GM06990 (cell line): ENCODE measurements around the gene DOCK9.

Experiments used
- DNase-seq: peaks from one replicate; pipeline ENCODE4 v3.0.0-alpha.2; 2011; ENCODE audit not compliant: insufficient read length; ENCODE audit errors: extremely low read depth
- H3K27me3 ChIP-seq: replicated peaks from 2 replicates; pipeline ENCODE4 v1.6.0; 2011; ENCODE audit warnings: low read length; ENCODE audit not compliant: control insufficient read depth, insufficient read depth
- H3K36me3 ChIP-seq: 2 replicates; pipeline ENCODE4 v1.5.1; 2011; ENCODE audit warnings: low read length; ENCODE audit not compliant: control insufficient read depth, insufficient read depth
- H3K4me3 ChIP-seq: replicated peaks from 2 replicates; pipeline ENCODE4 v1.5.1; 2011; ENCODE audit warnings: low read depth, mild to moderate bottlenecking, control low read depth, low read length
- TF ChIP-seq, protein P1 (sequence below): IDR thresholded peaks from 2 replicates; pipeline ENCODE4 v1.5.1; 2011; ENCODE audit warnings: low read length, control low read depth, mild to moderate bottlenecking, inconsistent platforms; ENCODE audit not compliant: insufficient read depth, poor library complexity, severe bottlenecking

Gene DOCK9

GRCh38 chr13:99003186-99003585, 25.3 kb upstream of the DOCK9 start:
- TF ChIP-seq, protein P1, sequence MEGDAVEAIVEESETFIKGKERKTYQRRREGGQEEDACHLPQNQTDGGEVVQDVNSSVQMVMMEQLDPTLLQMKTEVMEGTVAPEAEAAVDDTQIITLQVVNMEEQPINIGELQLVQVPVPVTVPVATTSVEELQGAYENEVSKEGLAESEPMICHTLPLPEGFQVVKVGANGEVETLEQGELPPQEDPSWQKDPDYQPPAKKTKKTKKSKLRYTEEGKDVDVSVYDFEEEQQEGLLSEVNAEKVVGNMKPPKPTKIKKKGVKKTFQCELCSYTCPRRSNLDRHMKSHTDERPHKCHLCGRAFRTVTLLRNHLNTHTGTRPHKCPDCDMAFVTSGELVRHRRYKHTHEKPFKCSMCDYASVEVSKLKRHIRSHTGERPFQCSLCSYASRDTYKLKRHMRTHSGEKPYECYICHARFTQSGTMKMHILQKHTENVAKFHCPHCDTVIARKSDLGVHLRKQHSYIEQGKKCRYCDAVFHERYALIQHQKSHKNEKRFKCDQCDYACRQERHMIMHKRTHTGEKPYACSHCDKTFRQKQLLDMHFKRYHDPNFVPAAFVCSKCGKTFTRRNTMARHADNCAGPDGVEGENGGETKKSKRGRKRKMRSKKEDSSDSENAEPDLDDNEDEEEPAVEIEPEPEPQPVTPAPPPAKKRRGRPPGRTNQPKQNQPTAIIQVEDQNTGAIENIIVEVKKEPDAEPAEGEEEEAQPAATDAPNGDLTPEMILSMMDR: no peak

GRCh38 chr13:99002172-99002710, 24.4 kb upstream of the DOCK9 start:
- TF ChIP-seq, protein P1: no peak
- H3K4me3 ChIP-seq: no peak overlapping the region
- no peaks in the 10 kb centered on the region for H3K27me3 ChIP-seq
- no peak for DNase-seq
- H3K36me3 ChIP-seq: no peaks in the 10 kb centered on the region

More at GRCh38 chr13:99003186-99003585, 25.3 kb upstream of the DOCK9 start:
- DNase-seq: no peak
- H3K4me3 ChIP-seq: no peak overlapping the region
- H3K36me3 ChIP-seq: no peaks in the 10 kb centered on the region
- H3K27me3 ChIP-seq: no peaks in the 10 kb centered on the region

GRCh38 chr13:99000137-99000536, 22.3 kb upstream of the DOCK9 start:
- Histone ChIP-seq H3K27me3 (no peaks in the 10 kb centered on the region), H3K36me3 (no peaks in the 10 kb centered on the region), H3K4me3 (no peak overlapping the region)
- TF ChIP-seq, protein P1: no peak
- no peak for DNase-seq

DNA sequence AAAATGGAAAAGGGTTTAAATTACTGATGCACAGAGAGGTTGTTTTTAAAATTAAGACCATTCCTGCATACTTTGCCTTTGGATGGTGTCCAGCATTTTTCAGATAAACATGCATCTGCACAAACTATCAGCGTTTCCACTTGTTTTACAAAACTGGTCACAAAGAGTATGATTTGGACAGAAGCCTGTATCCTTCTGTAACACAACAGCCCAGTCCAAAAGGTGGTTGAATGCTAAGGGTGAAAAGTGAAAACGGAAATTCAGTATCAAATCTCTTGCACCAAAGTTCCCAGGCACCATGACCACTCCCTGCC, 21.7 kb upstream of the DOCK9 start:
- no peak overlapping the region for H3K4me3 ChIP-seq
- no peaks in the 10 kb centered on the region for H3K36me3 ChIP-seq
- DNase-seq: no peak
- TF ChIP-seq, protein P1: no peak
- no peaks in the 10 kb centered on the region for H3K27me3 ChIP-seq

- peak; percentile 37 for DNase-seq
- Histone ChIP-seq H3K27me3 (no peaks in the 10 kb centered on the region), H3K4me3 (no peak overlapping the region), H3K36me3 (no peaks in the 10 kb centered on the region)
- TF ChIP-seq, protein P1: no peak
Measured at GRCh38 chr13:98998831-98999638, 21.2 kb upstream of the DOCK9 start.
